Activated CD8-positive, alpha-beta T cell treated with anti-CD3 and anti-CD28 coated beads for 36 hours (primary cell): ENCODE measurements around the gene DNAH8. TPM values are rescaled to one million over a fixed set of nuclear protein-coding genes. Genes with fewer than 3 reads are reported as not detected.
A peak's percentile ranks its signal among the peaks of the same experiment; 100 is the strongest.

Source experiments
- ATAC-seq: fragments of 200-7000 bp; cut with Tn5 transposase; one replicate; pipeline ENCODE4 v1.10.0; 2021; ENCODE audit warnings: mild to moderate bottlenecking, moderate library complexity
- CTCF ChIA-PET: fragments of 350-600 bp; sonication (Branson Sonifier 250); formaldehyde crosslinking; loops from one replicate; lab custom pipeline; 2021; ENCODE audit warnings: antibody characterized with exemption; lab: Charles Lee
- POLR2A ChIA-PET: fragments of 350-600 bp; sonication (Branson Sonifier 250); formaldehyde crosslinking; loops from one replicate; lab custom pipeline; 2021; ENCODE audit warnings: antibody characterized with exemption; lab: Charles Lee
- DNase-seq: peaks from one replicate; pipeline ENCODE4 v3.0.0-alpha.2; 2020
- H3K27ac Mint-ChIP-seq: one replicate; pipeline ENCODE4 v1.8.0; 2021; ENCODE audit warnings: mild to moderate bottlenecking, mixed read lengths
- H3K27me3 Mint-ChIP-seq: one replicate; pipeline ENCODE4 v1.8.0; 2021; ENCODE audit warnings: mixed read lengths
- H3K36me3 Mint-ChIP-seq: one replicate; pipeline ENCODE4 v1.8.0; 2021; ENCODE audit warnings: low read depth, mixed read lengths
- H3K4me1 Mint-ChIP-seq: one replicate; pipeline ENCODE4 v1.8.0; 2021; ENCODE audit warnings: low read depth, mixed read lengths
- H3K4me3 Mint-ChIP-seq: one replicate; pipeline ENCODE4 v1.8.0; 2021; ENCODE audit warnings: mild to moderate bottlenecking, moderate library complexity, mixed read lengths
- H3K9me3 Mint-ChIP-seq: one replicate; pipeline ENCODE4 v1.8.0; 2021; ENCODE audit warnings: mixed read lengths
- intact Hi-C: fragments of 100-400 bp; cut with micrococcal nuclease; formaldehyde crosslinking; loops from one replicate; pipeline ENCODE4 v1.10.0; 2022
- total RNA-seq, 2 experiments: library from RNA; stranded (reverse); gene quantifications; one replicate each; pipeline ENCODE4 v1.2.3, GENCODE V29; 2021
- TF ChIP-seq, protein P1 (sequence below): fragments of 200-600 bp; IDR thresholded peaks from one replicate; pipeline ENCODE4 v1.8.0; 2022; ENCODE audit warnings: antibody characterized with exemption, mild to moderate bottlenecking

The DNAH8 gene
- total RNA-seq, 2 experiments from 2014 or later = not detected

GRCh38 chr6:38705924-38706323 is 9.2 kb upstream of the DNAH8 start:
- H3K4me1 Mint-ChIP-seq = peaks cover 11% of the 10 kb centered on the region
- H3K27me3 Mint-ChIP-seq = peaks cover 6% of the 10 kb centered on the region
- TF ChIP-seq, protein P1, sequence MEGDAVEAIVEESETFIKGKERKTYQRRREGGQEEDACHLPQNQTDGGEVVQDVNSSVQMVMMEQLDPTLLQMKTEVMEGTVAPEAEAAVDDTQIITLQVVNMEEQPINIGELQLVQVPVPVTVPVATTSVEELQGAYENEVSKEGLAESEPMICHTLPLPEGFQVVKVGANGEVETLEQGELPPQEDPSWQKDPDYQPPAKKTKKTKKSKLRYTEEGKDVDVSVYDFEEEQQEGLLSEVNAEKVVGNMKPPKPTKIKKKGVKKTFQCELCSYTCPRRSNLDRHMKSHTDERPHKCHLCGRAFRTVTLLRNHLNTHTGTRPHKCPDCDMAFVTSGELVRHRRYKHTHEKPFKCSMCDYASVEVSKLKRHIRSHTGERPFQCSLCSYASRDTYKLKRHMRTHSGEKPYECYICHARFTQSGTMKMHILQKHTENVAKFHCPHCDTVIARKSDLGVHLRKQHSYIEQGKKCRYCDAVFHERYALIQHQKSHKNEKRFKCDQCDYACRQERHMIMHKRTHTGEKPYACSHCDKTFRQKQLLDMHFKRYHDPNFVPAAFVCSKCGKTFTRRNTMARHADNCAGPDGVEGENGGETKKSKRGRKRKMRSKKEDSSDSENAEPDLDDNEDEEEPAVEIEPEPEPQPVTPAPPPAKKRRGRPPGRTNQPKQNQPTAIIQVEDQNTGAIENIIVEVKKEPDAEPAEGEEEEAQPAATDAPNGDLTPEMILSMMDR = no peak
- ChIA-PET POLR2A (no interaction called here), CTCF (interaction anchor here (1.2 to 1.3 kb wide), 3 partner anchors 8 to 33 kb away, joined by 3 to 4 read pairs (median 3); no protein-coding TSS in a partner anchor)
- peaks cover 4% of the 10 kb centered on the region for H3K9me3 Mint-ChIP-seq
- DNase-seq (no peak), ATAC-seq (no peak)
- H3K4me3 Mint-ChIP-seq = no peak overlapping the region
- intact Hi-C loops = no loop called here
- peaks cover 19% of the 10 kb centered on the region for H3K36me3 Mint-ChIP-seq
- no peak overlapping the region for H3K27ac Mint-ChIP-seq

DNA sequence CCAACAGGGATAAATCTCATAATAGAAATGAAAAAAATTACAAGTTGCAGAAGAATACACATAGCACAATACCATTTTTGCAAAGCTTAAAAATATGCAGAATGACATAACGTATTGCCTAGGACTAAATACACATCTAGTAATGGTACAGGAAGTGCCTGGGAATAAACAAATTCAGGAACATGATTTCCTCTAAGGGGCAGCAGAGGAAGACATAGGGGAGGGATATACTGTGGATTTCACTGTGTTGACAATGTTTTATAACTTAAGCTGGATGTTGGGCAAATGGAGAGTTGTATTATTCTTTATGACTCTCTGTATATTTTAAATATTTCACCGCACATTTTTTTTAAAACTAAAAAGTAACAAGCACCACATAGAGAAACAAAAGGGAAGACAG is 6.6 kb upstream of the DNAH8 start:
- Mint-ChIP-seq H3K4me3 (no peak overlapping the region), H3K36me3 (no peaks in the 10 kb centered on the region), H3K27ac (no peak overlapping the region), H3K9me3 (no peaks in the 10 kb centered on the region), H3K4me1 (peaks cover 1% of the 10 kb centered on the region), H3K27me3 (peaks cover 6% of the 10 kb centered on the region)
- intact Hi-C loops = no loop called here
- TF ChIP-seq, protein P1 = no peak
- POLR2A ChIA-PET = no interaction called here
- ATAC-seq (no peak), DNase-seq (no peak)
- CTCF ChIA-PET = no interaction called here

GRCh38 chr6:38713812-38714211 is 1.3 kb upstream of the DNAH8 start:
- Mint-ChIP-seq H3K36me3 (no peaks in the 10 kb centered on the region), H3K4me3 (no peak overlapping the region), H3K4me1 (peaks cover 15% of the 10 kb centered on the region), H3K9me3 (no peaks in the 10 kb centered on the region), H3K27ac (peak overlapping the region; percentile 73), H3K27me3 (peaks cover 12% of the 10 kb centered on the region)
- intact Hi-C loops = no loop called here
- POLR2A ChIA-PET = interaction anchor here (1.2 kb wide), 2 partner anchors 11 to 74 kb away, joined by 3 read pairs; partner anchors contain the start of genes BTBD9 and GLO1
- ATAC-seq (peak; percentile 77), DNase-seq (peak; percentile 78)
- CTCF ChIA-PET = interaction anchor here (0.7 to 1.6 kb wide), 4 partner anchors 8 to 187 kb away, joined by 3 to 7 read pairs (median 3); partner anchors contain the start of gene GLO1
- TF ChIP-seq, protein P1 = no peak

- DNase-seq = peak; percentile 15
- peak; percentile 61 for ATAC-seq
- POLR2A ChIA-PET = interaction anchor here (1.2 kb wide), 1 partner anchor 11 kb away, joined by 3 read pairs; the partner anchor contains the start of gene GLO1
- CTCF ChIA-PET = interaction anchor here (0.7 to 1.6 kb wide), 5 partner anchors 8 to 187 kb away, joined by 3 to 7 read pairs (median 3); partner anchors contain the start of gene GLO1
- Mint-ChIP-seq H3K4me1 (peaks cover 15% of the 10 kb centered on the region), H3K27ac (peak overlapping the region; percentile 59), H3K36me3 (no peaks in the 10 kb centered on the region), H3K27me3 (peaks cover 18% of the 10 kb centered on the region), H3K9me3 (no peaks in the 10 kb centered on the region), H3K4me3 (peak overlapping the region; percentile 47)
- TF ChIP-seq, protein P1 = no peak
- intact Hi-C loops = no loop called here
Observed at GRCh38 chr6:38714239-38715015, 684 bp upstream of the DNAH8 start.

- TF ChIP-seq, protein P1 = no peak
- DNase-seq (no peak), ATAC-seq (no peak)
- ChIA-PET CTCF (interaction anchor here (0.8 kb wide), 1 partner anchor 19 kb away, joined by 3 read pairs; no protein-coding TSS in a partner anchor), POLR2A (no interaction called here)
- H3K27me3 Mint-ChIP-seq = peaks cover 28% of the 10 kb centered on the region
- peaks cover 3% of the 10 kb centered on the region for H3K36me3 Mint-ChIP-seq
- peaks cover 3% of the 10 kb centered on the region for H3K9me3 Mint-ChIP-seq
- H3K27ac Mint-ChIP-seq = no peak overlapping the region
- peaks cover 15% of the 10 kb centered on the region for H3K4me1 Mint-ChIP-seq
- intact Hi-C loops = no loop called here
- no peak overlapping the region for H3K4me3 Mint-ChIP-seq
Observed at GRCh38 chr6:38716825-38717224, 1.7 kb downstream of the DNAH8 start.
